ENCODE measurements around the gene MARK2.

MARK2 gene

DNA sequence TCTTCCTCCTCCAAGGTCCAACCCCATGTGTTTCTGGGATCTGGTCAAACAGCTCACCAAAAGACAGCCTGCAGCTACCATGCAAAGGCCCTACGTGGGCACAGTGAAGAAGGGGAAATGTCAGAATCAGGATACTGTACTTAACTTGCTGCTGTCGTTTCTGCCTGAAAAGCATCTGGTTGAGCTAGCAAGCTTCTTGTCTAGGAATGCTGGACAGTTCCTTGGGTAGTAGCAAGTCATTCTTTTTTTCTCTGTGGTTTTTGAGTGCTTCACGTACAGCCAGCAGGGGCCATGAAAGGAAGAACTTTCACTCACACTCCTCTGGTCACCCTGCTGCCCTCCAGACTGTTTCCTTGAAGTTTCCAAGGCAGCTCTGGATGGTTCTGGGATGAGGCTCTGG lies 53.3 kb downstream of the MARK2 start:
- peaks cover 44% of the 10 kb centered on the region for H3K36me3 ChIP-seq (ENCODE audit: control insufficient read depth, low read length)
- peaks cover 34% of the 10 kb centered on the region for H3K4me1 ChIP-seq (ENCODE audit: control insufficient read depth, low read length)
- no peaks in the 10 kb centered on the region for H3K9me2 ChIP-seq (replicated peaks; ENCODE audit: control insufficient read depth, low read length)
- no peak overlapping the region for H3K27ac ChIP-seq (ENCODE audit: low read depth, low read length)
- H4K20me1 ChIP-seq (ENCODE audit: control insufficient read depth, insufficient read depth, low read depth, low read length): peaks cover 40% of the 10 kb centered on the region
- no peak for TF ChIP-seq EZH2phosphoT487 (IDR thresholded peaks at IDR 0.05; ENCODE audit: borderline replicate concordance, low read length)
- TF ChIP-seq CTCF (IDR thresholded peaks at IDR 0.05; ENCODE audit: low read depth, low read length, poor library complexity, severe bottlenecking): no peak
- H3F3A ChIP-seq (ENCODE audit: control insufficient read depth, insufficient read depth): peaks cover 10% of the 10 kb centered on the region
- no peak overlapping the region for H3K4me3 ChIP-seq (ENCODE audit: low read length)
- H3K79me2 ChIP-seq (ENCODE audit: control insufficient read depth, low read length): peaks cover 70% of the 10 kb centered on the region
- no peaks in the 10 kb centered on the region for H3K27me3 ChIP-seq (ENCODE audit: control insufficient read depth, low read length)
- H3K4me2 ChIP-seq (ENCODE audit: low read length): no peak overlapping the region
- no peaks in the 10 kb centered on the region for H3K9me3 ChIP-seq (ENCODE audit: control insufficient read depth, insufficient read depth, low read length)

DNA sequence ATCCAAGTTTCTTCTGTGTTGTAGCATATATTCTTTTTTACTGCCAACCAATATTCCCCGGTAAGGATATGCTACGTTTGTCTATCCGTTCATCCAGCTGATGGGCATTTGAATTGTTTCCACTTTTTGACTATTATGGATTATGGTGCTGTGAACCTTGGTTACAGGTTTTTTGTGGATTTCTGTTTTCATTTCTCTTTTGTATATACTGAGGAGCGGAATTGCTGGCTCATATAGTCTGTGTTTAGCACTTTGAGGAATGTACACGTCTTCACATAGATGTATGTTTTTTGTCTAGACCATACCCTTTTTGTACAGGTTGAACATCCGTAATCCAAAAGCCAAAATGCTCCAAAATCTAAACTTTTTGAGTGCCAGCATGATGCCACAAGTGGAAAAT lies 54.4 kb downstream of the MARK2 start:
- Histone ChIP-seq H3K27me3 (ENCODE audit: control insufficient read depth, low read length) (no peaks in the 10 kb centered on the region), H3K27ac (ENCODE audit: low read depth, low read length) (no peak overlapping the region), H3F3A (ENCODE audit: control insufficient read depth, insufficient read depth) (0 out of 2 replicates have a peak, but pooled peaks cover 2% of the 10 kb centered on the region), H3K9me2 (replicated peaks; ENCODE audit: control insufficient read depth, low read length) (no peaks in the 10 kb centered on the region), H4K20me1 (ENCODE audit: control insufficient read depth, insufficient read depth, low read depth, low read length) (peaks cover 34% of the 10 kb centered on the region), H3K79me2 (ENCODE audit: control insufficient read depth, low read length) (peaks cover 59% of the 10 kb centered on the region), H3K4me1 (ENCODE audit: control insufficient read depth, low read length) (peaks cover 23% of the 10 kb centered on the region), H3K4me3 (ENCODE audit: low read length) (no peak overlapping the region), H3K36me3 (ENCODE audit: control insufficient read depth, low read length) (peaks cover 55% of the 10 kb centered on the region), H3K9me3 (ENCODE audit: control insufficient read depth, insufficient read depth, low read length) (no peaks in the 10 kb centered on the region), H3K4me2 (ENCODE audit: low read length) (no peak overlapping the region)
- TF ChIP-seq EZH2phosphoT487 (IDR thresholded peaks at IDR 0.05; ENCODE audit: borderline replicate concordance, low read length) (no peak), CTCF (IDR thresholded peaks at IDR 0.05; ENCODE audit: low read depth, low read length, poor library complexity, severe bottlenecking) (no peak)

GRCh38 chr11:63896071-63896470 lies 57.2 kb downstream of the MARK2 start:
- H3K4me1 ChIP-seq (ENCODE audit: control insufficient read depth, low read length): peaks cover 17% of the 10 kb centered on the region
- no peaks in the 10 kb centered on the region for H3K27me3 ChIP-seq (ENCODE audit: control insufficient read depth, low read length)
- H3K4me2 ChIP-seq (ENCODE audit: low read length): peak overlapping the region; percentile 33
- peaks cover 32% of the 10 kb centered on the region for H3K79me2 ChIP-seq (ENCODE audit: control insufficient read depth, low read length)
- no peak overlapping the region for H3K4me3 ChIP-seq (ENCODE audit: low read length)
- H3K9me2 ChIP-seq (replicated peaks; ENCODE audit: control insufficient read depth, low read length): no peaks in the 10 kb centered on the region
- H3F3A ChIP-seq (ENCODE audit: control insufficient read depth, insufficient read depth): 0 out of 2 replicates have a peak, but pooled peaks cover 2% of the 10 kb centered on the region
- H3K27ac ChIP-seq (ENCODE audit: low read depth, low read length): peak overlapping the region; percentile 24
- no peaks in the 10 kb centered on the region for H3K9me3 ChIP-seq (ENCODE audit: control insufficient read depth, insufficient read depth, low read length)
- H3K36me3 ChIP-seq (ENCODE audit: control insufficient read depth, low read length): peaks cover 66% of the 10 kb centered on the region
- peaks cover 14% of the 10 kb centered on the region; the same call in 1 of the 2 replicates for H4K20me1 ChIP-seq (ENCODE audit: control insufficient read depth, insufficient read depth, low read depth, low read length)
- no peak for TF ChIP-seq CTCF (IDR thresholded peaks at IDR 0.05; ENCODE audit: low read depth, low read length, poor library complexity, severe bottlenecking)
- no peak for TF ChIP-seq EZH2phosphoT487 (IDR thresholded peaks at IDR 0.05; ENCODE audit: borderline replicate concordance, low read length)

All from DOHH2 (cell line).